Breast epithelium (tissue), 3 donors: Measurements from ENCODE around the gene SDHAF1.

Source experiments
- CTCF ChIP-seq, 3 donors: fragments of 450-650 bp; IDR thresholded peaks; one replicate each; pipeline ENCODE4 v1.5.1; 2016 to 2017; ENCODE audit warnings: antibody characterized with exemption in 3 of 3, mild to moderate bottlenecking in 3 of 3, moderate library complexity in 3 of 3
- POLR2A ChIP-seq: fragments of 450-650 bp; IDR thresholded peaks from one replicate; pipeline ENCODE4 v1.6.1; 2016; ENCODE audit warnings: antibody characterized with exemption, mild to moderate bottlenecking, moderate library complexity

- TF ChIP-seq CTCF (IDR thresholded peaks at IDR 0.05) (no peak), POLR2A (no peak)
These were observed 24.2 kb downstream of the SDHAF1 start for GRCh38 chr19:36019061-36019670.
